Testis (tissue), 2 donors: ENCODE results near the gene GUCY1A2.

Source experiments
- CTCF ChIP-seq, 3 experiments: fragments of 450-650 bp in 2 of 3; fragments of 200-600 bp in 1 of 3; sonication (generic) in 1 of 3; IDR thresholded peaks; one replicate each; pipeline ENCODE4 v1.5.1; 2016 to 2019; ENCODE audit warnings: antibody characterized with exemption in 3 of 3, mild to moderate bottlenecking in 2 of 3, moderate library complexity in 1 of 3
- POLR2A ChIP-seq: fragments of 450-650 bp; IDR thresholded peaks from one replicate; pipeline ENCODE4 v1.6.1; 2017; ENCODE audit warnings: antibody characterized with exemption, mild to moderate bottlenecking, moderate library complexity

- TF ChIP-seq POLR2A (no peak), CTCF (IDR thresholded peaks at IDR 0.05) (no peak)
Observed at GRCh38 chr11:106913141-106913540, 105.1 kb downstream of the GUCY1A2 start.
